ENCODE measurements around the gene MTMR10.

The MTMR10 gene

GRCh38 chr15:31012455-31012854 is 21.0 kb upstream of the MTMR10 start:
- no peak for DNase-seq (ENCODE audit: low spot score)

- no peak for DNase-seq (ENCODE audit: low spot score)
Measured at GRCh38 chr15:31010036-31010435, 18.6 kb upstream of the MTMR10 start.

DNA sequence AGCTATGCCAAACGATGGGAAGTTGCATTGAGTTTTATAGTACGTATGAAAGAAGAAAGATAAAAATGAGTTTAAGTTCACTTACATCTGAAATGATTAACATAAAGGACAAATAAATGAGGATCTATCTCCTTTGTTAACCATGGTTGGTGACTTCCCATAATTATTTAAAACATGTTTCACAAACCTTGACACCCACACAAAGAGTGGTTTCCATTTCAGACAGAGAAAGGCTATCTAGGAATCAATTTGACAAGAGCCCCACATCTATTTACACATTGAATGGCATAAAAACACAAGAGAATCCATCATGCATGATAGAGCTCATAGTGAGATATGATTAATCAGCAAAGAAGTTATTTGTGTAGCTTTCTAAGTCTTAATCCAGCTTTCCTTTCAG is 14.2 kb upstream of the MTMR10 start:
- no peak for DNase-seq (ENCODE audit: low spot score)

- no peak for DNase-seq (ENCODE audit: low spot score)
Measured at GRCh38 chr15:31004220-31004733, 12.8 kb upstream of the MTMR10 start.

GRCh38 chr15:31001702-31002101 is 10.3 kb upstream of the MTMR10 start:
- DNase-seq (ENCODE audit: low spot score): no peak

DNA sequence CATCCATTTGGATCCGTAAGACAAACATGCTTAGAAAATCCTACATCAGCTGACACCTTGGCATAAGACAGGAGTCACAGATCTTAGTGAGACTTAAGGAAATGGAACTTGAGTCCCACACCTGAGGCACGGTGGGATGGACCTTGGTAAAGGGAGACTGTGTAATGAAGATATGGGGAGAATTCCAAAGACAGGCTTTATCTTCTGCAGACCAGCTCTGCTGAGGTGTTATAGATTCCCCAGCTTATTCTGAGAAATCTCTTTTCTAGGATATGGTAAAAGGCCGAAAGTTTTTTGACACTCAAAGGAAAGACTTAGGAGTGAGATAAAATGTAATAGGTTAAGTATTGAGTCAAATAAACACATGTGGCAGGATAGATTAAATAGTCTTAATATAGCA is 8.3 kb upstream of the MTMR10 start:
- no peak for DNase-seq (ENCODE audit: low spot score)

- no peak for DNase-seq (ENCODE audit: low spot score)
Measured at GRCh38 chr15:30997270-30997669, 5.8 kb upstream of the MTMR10 start.

DNA sequence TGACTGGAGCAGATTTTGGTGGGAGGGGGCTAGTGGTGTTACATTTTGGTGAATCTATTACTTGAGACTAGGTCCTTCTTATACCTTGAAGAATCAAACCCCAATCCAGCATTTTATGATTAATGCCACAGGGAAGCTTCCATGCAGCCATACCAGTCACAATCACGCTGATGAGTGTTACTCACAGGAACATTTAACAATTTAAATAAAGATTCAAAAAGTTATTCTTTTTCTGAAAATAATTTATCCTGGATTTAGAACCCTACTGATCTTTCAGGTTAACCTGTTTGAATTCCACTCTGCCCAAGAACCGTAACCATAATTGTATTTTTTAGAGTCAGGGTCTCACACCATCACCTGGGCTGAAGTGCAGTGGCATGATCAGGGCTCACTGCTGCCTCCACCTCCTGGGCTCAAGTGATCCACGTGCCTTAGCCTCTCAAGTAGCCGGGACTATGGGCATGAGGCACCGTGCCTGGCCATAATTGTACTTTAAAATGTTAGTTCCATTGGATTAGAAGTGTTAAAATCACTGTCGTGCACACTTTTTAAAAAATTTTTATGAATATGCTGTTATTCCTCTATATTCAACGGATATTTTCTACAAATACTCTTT is 929 bp upstream of the MTMR10 start:
- peak; percentile 40 for DNase-seq (ENCODE audit: low spot score)

DNA sequence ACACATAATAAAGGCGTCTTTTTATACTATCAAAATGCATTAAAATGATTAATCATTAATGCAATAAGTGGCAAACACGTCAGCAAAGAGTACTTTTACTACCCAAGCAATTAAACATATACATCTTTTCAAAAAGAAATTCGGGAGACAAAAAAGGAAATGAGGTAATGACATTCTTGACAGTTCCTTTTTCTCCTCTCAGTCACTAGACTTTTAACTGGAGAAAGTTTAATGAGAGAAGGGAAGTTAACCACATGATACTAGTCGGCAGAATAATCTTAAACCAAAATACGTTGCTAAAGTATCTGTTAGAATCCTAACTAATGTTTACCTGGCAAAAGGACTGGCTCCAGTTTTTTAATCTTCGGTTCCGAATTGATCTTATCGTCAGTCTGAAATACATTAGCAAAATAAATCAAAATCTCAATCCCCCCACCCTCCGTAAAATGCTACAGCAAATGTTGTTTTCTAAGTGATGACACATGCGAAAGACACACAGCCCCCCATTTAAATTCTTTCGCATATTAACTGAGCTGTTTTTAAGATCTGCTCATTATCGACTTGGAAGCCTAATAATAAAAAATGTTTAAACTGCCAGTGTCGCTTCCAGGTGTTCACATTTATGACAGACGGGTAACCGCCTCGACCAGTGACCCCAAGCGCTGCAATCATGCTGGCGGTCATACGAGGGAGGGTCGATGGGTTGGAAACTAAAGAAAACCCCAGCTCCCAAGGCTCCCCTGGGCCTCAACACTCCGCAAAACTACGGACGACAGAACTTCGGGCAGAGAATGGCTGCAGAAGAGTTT is 778 bp downstream of the MTMR10 start:
- DNase-seq (ENCODE audit: low spot score): peak; percentile 25

DNA sequence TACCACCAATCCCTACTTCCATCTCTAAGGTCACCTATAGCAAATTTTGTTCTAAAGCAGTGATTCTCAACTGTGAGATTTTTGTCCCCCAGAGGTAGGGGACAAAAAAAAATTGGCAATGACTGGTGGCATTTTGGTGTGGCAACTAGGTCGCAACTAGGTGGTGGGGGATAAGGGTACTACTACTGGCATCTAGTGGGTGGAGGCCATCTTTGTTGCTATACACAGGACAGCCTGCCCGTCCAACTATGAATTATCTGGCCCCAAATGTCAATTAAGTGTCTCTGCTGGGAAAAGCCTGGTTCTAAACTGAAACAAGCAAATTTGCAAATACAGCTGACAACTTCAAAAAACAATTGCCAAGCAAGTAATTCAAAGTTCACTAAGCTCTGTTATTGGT is 1.4 kb downstream of the MTMR10 start:
- DNase-seq (ENCODE audit: low spot score): no peak

GRCh38 chr15:30985081-30985531 is 6.3 kb downstream of the MTMR10 start:
- peak; percentile 62 for DNase-seq (ENCODE audit: low spot score)

DNA sequence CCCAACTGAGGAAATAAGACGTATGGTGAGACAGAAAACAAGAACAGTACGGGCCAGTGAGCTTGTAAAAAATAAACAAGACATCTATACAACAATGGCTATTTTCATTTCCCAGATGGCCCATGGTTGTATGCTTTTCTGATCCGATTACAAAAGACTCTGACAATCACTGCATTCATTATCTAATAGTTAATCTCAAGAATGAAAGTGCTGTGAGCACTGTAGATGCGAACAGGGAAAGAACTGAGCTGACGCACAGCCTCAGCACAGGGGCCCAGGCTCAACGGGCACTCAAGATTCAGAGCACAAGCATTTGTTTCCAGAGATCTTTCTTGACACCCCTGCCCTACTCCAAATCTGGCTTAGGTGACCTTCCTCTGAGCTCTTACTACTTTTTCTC is 6.9 kb downstream of the MTMR10 start:
- peak; percentile 49 for DNase-seq (ENCODE audit: low spot score)

GRCh38 chr15:30984118-30984517 is 7.3 kb downstream of the MTMR10 start:
- DNase-seq (ENCODE audit: low spot score): no peak

DNA sequence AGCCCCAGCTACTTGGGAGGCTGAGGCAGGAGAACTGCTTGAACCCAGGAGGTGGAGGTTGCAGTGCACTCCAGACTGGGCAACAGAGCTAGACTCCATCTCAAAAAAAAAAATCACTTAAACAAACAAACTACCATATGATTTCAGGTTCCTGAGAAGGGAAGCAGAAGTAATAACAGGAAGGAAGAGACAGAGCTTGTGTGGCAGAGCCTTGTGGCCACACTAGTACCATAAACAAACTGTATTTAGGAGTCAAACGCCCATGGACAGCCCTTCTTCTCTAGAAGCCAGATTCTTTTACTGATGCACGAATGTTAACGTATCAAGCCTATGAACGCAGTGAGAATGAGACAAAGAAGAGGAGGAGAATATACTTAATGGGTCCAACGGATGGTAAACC is 12.0 kb downstream of the MTMR10 start:
- no peak for DNase-seq (ENCODE audit: low spot score)

DNA sequence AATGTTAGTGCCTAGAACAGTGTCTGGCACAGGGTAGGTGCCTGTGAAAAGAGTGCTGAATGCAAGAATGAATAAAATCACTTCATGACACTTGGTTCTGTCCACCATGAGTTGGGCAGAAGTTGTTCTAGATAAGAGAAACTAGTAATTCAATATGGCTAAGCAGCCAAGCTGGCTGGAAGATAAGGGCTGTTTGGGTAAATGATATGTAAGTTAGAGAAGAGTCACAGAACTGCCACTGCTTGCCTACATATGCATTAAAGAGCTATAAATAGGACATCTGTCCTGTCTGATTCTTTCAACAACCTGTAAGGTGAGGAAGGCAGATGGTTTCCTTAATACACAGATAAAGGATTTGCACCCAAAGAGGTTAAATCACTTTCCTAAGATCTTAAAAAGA is 13.1 kb downstream of the MTMR10 start:
- DNase-seq (ENCODE audit: low spot score): no peak

- no peak for DNase-seq (ENCODE audit: low spot score)
Measured at GRCh38 chr15:30974112-30974511, 17.3 kb downstream of the MTMR10 start.

GRCh38 chr15:30973379-30973778 is 18.0 kb downstream of the MTMR10 start:
- DNase-seq (ENCODE audit: low spot score): no peak

DNA sequence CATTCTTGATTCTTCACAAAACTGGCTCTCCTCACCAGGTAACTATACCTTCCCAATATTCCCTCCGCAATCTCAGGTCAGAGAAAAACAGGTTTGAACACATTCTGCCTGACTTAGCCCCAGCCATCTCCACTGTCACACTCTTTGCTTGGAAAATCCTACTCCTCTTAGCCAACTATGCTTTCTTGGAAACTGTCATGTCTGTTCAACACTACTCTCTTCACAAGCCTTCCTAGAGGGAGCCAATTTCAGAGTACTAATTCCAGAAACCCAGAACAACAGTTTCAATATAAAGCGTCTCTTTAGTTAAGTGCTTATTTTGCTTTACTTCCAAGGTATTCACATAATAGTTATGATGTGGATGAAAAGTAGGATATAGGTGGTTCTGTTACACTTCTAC is 21.7 kb downstream of the MTMR10 start:
- no peak for DNase-seq (ENCODE audit: low spot score)

GRCh38 chr15:30963681-30964080 is 27.7 kb downstream of the MTMR10 start:
- DNase-seq (ENCODE audit: low spot score): no peak

- no peak for DNase-seq (ENCODE audit: low spot score)
Measured at GRCh38 chr15:30962659-30963058, 28.8 kb downstream of the MTMR10 start.

DNA sequence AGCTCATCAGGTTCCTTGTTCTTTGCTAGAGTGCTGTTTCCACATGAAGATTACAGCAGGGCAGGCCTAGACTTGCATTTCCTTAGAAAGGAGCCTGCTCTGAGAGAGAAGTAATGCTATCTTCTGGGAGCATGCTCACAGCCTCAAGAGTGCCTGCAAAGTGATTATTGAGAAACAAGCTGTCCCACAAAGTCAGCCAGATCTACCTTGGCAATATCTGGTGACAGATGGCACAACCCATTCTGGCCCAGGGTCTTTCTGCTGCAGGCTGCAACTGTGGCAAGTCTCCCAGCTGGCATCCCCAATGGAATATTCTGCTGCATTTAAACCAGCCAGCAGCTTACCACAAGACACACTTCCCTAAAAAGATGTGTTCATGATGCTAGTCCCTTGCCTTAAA is 29.3 kb downstream of the MTMR10 start:
- DNase-seq (ENCODE audit: low spot score): peak; percentile 94

DNA sequence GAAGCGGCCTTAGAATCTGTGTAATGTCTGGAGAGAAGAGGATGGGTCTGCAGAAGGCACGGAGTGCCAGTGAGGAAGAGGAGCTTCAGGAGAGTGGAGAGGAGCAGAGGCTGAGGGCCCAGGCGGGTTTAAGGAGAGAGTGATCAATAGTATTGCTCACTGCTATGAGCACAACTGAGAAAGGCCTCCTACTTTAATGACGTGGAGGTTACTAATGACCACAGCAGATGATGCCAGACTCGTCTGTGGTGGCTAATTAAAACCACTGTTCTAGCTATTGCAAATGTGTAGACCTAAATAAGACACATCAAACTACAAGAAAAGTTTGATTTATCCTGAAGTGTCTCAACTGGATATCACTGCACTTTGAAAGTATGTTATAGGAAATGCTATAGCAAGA is 33.2 kb downstream of the MTMR10 start:
- DNase-seq (ENCODE audit: low spot score): no peak

Data from cerebellar cortex (tissue), 1 donor.